BE2C (cell line): Measurements from ENCODE around the gene RFX2.
A peak's percentile ranks its signal among the peaks of the same experiment; 100 is the strongest.

Experiments
- DNase-seq: peaks from one replicate; pipeline ENCODE4 v3.0.0-alpha.2; 2020
- H3K27me3 ChIP-seq: fragments of 250-450 bp; sonication (Bioruptor Pico); 2 replicates; pipeline ENCODE4 v1.5.1; 2020; ENCODE audit warnings: mild to moderate bottlenecking
- H3K36me3 ChIP-seq: fragments of 250-450 bp; sonication (Bioruptor Pico); 2 replicates; pipeline ENCODE4 v1.5.1; 2020; ENCODE audit warnings: mild to moderate bottlenecking
- H3K4me1 ChIP-seq: fragments of 250-450 bp; sonication (Bioruptor Pico); 2 replicates; pipeline ENCODE4 v1.5.1; 2020
- H3K4me3 ChIP-seq: 2 replicates; pipeline ENCODE4 v1.5.1; 2011; ENCODE audit warnings: low read depth, low read length
- H3K9me3 ChIP-seq: fragments of 250-450 bp; sonication (Bioruptor Pico); 2 replicates; pipeline ENCODE4 v1.5.1; 2020
- CTCF ChIP-seq: IDR thresholded peaks from 2 replicates; pipeline ENCODE4 v1.5.1; 2012; ENCODE audit warnings: mild to moderate bottlenecking, low read depth, low read length

RFX2 gene

GRCh38 chr19:5960005-5961001 lies 150.0 kb downstream of the RFX2 start:
- Histone ChIP-seq H3K27me3 (no peaks in the 10 kb centered on the region), H3K9me3 (no peaks in the 10 kb centered on the region), H3K4me3 (no peak overlapping the region), H3K36me3 (no peaks in the 10 kb centered on the region), H3K4me1 (peaks cover 31% of the 10 kb centered on the region)
- DNase-seq: peak; percentile 93
- TF ChIP-seq CTCF: no peak

GRCh38 chr19:5959260-5960004 lies 150.9 kb downstream of the RFX2 start:
- no peak for TF ChIP-seq CTCF
- H3K27me3 ChIP-seq: no peaks in the 10 kb centered on the region
- H3K9me3 ChIP-seq: no peaks in the 10 kb centered on the region
- H3K4me1 ChIP-seq: peaks cover 40% of the 10 kb centered on the region
- H3K36me3 ChIP-seq: no peaks in the 10 kb centered on the region
- DNase-seq: no peak
- no peak overlapping the region for H3K4me3 ChIP-seq

GRCh38 chr19:5958851-5959122 lies 151.5 kb downstream of the RFX2 start:
- Histone ChIP-seq H3K4me3 (no peak overlapping the region), H3K9me3 (no peaks in the 10 kb centered on the region), H3K27me3 (no peaks in the 10 kb centered on the region), H3K36me3 (0 out of 2 replicates have a peak, but pooled peaks cover 3% of the 10 kb centered on the region), H3K4me1 (peaks cover 47% of the 10 kb centered on the region)
- DNase-seq: no peak
- no peak for TF ChIP-seq CTCF

- 0 out of 2 replicates have a peak, but pooled peaks cover 3% of the 10 kb centered on the region for H3K36me3 ChIP-seq
- no peak for DNase-seq
- H3K27me3 ChIP-seq: no peaks in the 10 kb centered on the region
- H3K9me3 ChIP-seq: no peaks in the 10 kb centered on the region
- TF ChIP-seq CTCF: no peak
- H3K4me1 ChIP-seq: peaks cover 52% of the 10 kb centered on the region
- H3K4me3 ChIP-seq: no peak overlapping the region
These were observed 152.0 kb downstream of the RFX2 start for GRCh38 chr19:5958074-5958850.

GRCh38 chr19:5957170-5957569 lies 153.1 kb downstream of the RFX2 start:
- no peak overlapping the region for H3K4me3 ChIP-seq
- TF ChIP-seq CTCF: no peak
- H3K36me3 ChIP-seq: peaks cover 6% of the 10 kb centered on the region; the same call in 1 of the 2 replicates
- no peaks in the 10 kb centered on the region for H3K27me3 ChIP-seq
- peaks cover 63% of the 10 kb centered on the region for H3K4me1 ChIP-seq
- no peaks in the 10 kb centered on the region for H3K9me3 ChIP-seq
- no peak for DNase-seq
